ENCODE results near the gene NEK7.

The NEK7 gene

DNA sequence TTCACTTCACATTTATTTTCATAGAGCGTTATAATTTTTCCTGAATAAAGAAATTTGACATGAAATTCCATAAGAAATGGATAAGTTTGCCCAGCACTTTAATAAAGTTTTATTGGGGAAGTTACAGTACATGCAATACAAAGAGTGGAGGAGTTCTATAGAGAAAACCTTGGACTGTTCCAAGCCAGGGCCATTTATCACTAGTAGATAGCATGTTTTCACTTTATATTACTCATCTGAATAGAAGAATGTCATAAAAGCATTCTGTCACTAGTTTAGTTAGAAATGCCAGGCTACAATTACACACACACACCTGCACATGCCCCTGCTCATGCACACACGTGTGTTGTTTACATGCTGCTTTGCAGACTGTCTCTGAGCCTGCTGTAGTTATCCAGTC, 123.3 kb downstream of the NEK7 start:
- TF ChIP-seq, protein P1, sequence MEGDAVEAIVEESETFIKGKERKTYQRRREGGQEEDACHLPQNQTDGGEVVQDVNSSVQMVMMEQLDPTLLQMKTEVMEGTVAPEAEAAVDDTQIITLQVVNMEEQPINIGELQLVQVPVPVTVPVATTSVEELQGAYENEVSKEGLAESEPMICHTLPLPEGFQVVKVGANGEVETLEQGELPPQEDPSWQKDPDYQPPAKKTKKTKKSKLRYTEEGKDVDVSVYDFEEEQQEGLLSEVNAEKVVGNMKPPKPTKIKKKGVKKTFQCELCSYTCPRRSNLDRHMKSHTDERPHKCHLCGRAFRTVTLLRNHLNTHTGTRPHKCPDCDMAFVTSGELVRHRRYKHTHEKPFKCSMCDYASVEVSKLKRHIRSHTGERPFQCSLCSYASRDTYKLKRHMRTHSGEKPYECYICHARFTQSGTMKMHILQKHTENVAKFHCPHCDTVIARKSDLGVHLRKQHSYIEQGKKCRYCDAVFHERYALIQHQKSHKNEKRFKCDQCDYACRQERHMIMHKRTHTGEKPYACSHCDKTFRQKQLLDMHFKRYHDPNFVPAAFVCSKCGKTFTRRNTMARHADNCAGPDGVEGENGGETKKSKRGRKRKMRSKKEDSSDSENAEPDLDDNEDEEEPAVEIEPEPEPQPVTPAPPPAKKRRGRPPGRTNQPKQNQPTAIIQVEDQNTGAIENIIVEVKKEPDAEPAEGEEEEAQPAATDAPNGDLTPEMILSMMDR (conservative IDR thresholded peaks at IDR 0.05; ENCODE audit: low read depth, low read length), result no peak
- H3K4me3 ChIP-seq (ENCODE audit: low read length), result no peak overlapping the region
- DNase-seq (ENCODE audit: low read depth), result no peak

DNA sequence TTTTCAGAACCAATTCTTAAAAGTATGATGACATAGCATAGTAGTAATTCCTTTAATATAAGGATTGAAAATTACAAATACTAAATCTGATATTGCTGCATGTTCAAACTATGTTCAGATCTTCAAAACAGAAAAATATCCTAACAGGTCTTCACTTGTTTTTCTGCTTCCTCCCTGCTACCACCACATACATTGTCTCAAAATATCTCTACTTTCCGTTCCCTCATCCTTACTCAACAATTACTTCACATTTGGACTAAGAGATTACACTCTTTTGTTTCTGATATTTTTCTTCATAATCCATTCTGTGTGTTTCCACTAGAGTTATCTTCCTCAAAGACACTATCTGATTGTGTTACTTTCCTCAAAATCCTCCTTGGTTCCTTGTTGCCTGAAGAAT, 125.1 kb downstream of the NEK7 start:
- DNase-seq (ENCODE audit: low read depth), result no peak
- TF ChIP-seq, protein P1 (conservative IDR thresholded peaks at IDR 0.05; ENCODE audit: low read depth, low read length), result no peak
- H3K4me3 ChIP-seq (ENCODE audit: low read length), result no peak overlapping the region

DNA sequence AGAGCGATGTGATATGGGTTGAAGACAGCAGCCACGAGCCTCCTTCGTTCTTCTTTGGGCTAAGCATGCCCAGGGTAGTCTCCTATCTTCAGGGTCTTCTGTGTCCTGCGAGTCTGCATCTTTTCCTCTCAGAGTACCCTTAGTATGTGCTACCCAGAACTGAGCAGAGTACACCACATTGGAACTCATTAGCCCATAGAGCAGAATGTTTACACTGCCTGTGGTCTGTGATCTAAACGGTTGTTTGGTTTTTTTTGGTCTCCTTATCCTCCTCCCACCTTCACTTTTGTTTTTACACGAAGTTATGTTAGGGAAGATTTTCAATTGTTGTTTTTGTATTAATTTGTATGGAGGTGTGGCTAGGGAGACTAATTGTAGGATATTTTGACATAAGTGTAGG, 126.4 kb downstream of the NEK7 start:
- no peak overlapping the region for H3K4me3 ChIP-seq (ENCODE audit: low read length)
- TF ChIP-seq, protein P1 (conservative IDR thresholded peaks at IDR 0.05; ENCODE audit: low read depth, low read length), result no peak

DNA sequence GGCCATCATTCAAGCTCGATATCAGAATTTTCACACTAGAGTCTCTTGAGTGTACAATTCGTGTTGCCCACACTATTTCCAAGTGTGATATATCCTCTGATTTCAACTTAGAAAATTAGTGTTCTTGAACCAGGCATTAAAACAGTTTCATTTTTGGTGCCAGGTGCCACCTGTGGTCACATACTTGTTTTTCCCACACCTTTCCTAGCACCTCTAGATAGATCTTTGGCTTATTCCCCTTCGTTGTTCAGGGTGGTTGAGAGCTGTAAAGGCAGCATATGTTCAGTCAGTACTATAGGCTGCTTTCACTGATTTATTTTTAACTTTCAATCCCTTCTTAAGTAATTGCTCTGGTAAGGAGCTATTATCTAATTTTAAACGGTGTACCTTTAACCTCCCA, 131.1 kb downstream of the NEK7 start:
- no peak overlapping the region for H3K4me3 ChIP-seq (ENCODE audit: low read length)
- DNase-seq (ENCODE audit: low read depth), result no peak
- TF ChIP-seq, protein P1 (conservative IDR thresholded peaks at IDR 0.05; ENCODE audit: low read depth, low read length), result no peak

More for the DNA sequence above, 126.4 kb downstream of the NEK7 start:
- no peak for DNase-seq (ENCODE audit: low read depth)

DNA sequence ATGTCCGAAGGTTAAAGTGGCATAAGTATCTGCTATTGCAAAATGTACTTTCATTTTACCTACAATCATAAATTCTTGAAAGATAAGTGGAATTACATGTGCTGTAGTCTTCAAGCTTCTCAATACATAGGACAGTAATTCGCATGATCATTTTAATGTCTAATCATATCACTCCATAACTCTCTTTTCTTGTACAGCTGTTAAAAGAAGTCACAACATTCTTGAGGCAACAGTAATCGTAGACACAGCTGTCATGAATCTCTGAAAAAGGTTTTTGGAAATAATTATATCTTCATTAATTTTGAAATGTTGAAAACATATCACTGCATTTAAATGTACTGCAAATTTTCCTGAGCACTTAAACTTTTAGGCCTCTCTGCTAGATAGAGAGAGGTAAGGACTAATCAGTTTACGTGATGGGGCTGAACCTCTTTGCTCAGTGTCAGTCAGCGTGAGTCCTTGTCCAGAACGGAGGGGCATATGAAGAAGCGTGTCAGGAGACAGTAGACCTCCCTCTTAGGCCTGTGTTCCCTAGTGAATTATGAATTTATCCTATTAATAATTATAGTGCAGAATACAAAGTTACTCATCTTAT, 133.4 kb downstream of the NEK7 start:
- DNase-seq (ENCODE audit: low read depth), result no peak
- no peak overlapping the region for H3K4me3 ChIP-seq (ENCODE audit: low read length)
- TF ChIP-seq, protein P1 (conservative IDR thresholded peaks at IDR 0.05; ENCODE audit: low read depth, low read length), result no peak

DNA sequence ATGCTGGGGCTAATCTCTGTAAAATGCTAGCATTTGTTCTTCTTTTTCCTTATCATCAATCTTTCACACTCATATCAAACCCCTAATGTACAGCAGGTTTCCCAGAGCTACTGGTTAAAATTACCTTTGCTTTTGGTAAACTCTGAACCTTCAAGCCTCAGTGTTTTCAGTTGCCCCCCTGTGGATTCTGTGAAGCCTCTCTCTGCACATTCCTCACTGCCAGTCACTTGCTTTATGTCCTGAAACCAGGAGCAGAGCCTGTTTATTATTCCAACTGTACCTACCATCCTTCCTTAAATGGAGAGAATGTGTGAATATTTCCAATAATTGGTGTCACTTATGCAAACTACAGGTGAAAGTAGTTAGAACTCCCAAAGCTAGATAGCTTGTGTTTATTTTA, 134.2 kb downstream of the NEK7 start:
- no peak for DNase-seq (ENCODE audit: low read depth)
- no peak overlapping the region for H3K4me3 ChIP-seq (ENCODE audit: low read length)
- TF ChIP-seq, protein P1 (conservative IDR thresholded peaks at IDR 0.05; ENCODE audit: low read depth, low read length), result no peak

DNA sequence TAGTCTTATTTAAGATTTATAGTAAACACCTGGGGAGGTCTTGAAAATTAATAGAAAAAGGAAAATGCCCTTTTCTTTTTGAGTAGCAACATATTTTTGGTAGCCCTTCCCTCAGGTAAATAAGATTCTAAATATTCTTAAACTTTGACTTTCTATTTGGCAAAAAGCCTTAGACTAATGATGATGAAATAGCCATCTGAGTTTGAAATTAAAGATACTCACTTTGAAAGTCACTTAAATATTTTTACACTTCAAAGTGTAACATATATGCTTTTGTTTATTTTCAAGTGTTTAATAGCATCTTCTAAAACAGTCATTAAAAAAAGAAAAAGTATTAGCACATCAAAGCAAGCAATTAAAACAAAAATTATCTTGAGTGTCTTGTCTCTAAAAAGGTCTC, 135.1 kb downstream of the NEK7 start:
- no peak overlapping the region for H3K4me3 ChIP-seq (ENCODE audit: low read length)
- TF ChIP-seq, protein P1 (conservative IDR thresholded peaks at IDR 0.05; ENCODE audit: low read depth, low read length), result no peak
- no peak for DNase-seq (ENCODE audit: low read depth)
